HG03571 (cell line): ENCODE results near the gene NEURL3.
"Not testable (repeated sequence)": the region's sequence is repeated elsewhere in the genome, so short reads cannot be mapped to it uniquely, and the experiment has no call there.

ENCODE experiments used
- ATAC-seq: cut with Tn5 transposase; IDR thresholded peaks from one replicate; pipeline ENCODE4 v1.9.1; 2021; ENCODE audit not compliant: unreplicated experiment

The NEURL3 gene

DNA sequence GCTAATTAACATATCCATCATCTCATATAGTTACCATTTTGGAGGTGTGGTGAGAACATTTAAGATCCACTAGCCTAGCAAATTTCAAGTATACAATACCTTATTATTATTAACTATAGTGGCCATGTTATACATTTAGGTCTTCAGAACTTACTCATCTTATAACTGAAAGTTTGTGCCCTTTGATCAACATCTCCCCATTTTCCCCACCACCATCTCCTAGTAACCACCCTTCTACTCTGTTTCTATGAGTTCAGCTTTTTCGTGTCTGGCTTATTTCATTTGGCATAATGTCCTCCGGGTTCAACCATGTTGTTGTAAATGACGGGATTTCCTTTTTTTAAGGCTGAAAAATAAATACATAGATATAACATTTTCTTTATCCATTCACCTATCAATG is 15.9 kb downstream of the NEURL3 start:
- ATAC-seq = no peak

DNA sequence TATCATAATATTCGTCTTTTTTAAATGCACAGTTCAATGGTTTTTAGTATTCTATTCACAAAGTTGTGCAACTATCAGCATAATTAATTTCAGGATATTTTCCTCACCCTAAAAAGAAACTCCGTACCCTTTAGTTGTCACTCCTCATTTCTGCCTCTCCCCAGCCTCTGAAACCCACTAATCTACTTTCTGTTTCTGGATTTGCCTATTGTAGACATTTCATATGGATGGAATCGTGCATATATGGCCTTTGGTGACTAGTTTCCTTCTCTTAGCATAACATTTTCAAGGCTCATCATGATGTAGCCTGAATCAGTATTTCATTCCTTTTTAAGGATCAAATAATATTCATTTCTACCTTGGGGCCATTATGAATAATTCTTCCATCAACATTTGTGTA is 18.5 kb downstream of the NEURL3 start:
- no peak for ATAC-seq

DNA sequence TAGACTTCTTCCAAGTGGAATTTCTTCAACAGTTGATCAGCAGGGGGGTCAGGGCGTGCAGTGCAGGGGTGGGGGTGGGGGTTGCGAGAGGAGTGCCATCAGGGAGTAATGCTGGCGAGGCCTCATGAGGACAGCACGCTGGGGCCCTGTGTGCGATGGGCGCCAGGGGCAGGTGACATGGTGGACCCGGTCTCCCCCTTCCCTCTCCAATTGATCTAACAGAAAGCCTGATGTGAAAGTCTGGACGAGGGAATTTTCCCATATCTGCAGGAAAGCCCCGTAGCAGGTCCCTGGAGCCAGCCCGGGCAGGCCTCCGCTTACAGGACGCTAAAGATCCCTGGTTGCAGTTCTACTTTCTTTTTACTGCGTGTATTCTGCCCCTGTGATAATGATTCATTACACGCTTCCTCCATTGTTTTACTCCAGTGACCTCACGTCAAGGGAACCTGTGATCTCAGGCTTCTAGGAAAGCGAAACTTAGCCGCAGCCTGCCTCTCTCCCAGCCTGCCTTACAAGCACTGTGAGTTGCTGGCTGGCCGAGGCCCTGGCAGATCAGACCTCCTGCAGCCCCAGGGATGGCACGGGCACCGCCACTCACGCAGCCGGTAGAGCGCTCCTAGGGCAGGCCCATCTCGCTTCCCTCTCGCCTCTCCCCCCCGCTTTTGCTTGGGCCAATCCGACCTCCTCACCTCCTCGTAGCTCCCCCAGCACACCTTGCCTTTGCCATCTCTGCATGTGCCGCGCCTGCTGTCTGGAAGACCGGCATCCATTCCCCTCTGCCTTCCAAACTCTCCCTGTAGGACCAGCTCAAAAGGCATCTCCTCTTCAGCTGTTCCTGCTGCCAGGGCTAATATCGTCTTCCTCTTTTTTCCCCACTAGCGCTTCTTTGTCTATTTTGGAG is 19.2 kb downstream of the NEURL3 start:
- ATAC-seq = peak; percentile 76

GRCh38 chr2:96485350-96485749 is 19.8 kb downstream of the NEURL3 start:
- ATAC-seq = no peak

DNA sequence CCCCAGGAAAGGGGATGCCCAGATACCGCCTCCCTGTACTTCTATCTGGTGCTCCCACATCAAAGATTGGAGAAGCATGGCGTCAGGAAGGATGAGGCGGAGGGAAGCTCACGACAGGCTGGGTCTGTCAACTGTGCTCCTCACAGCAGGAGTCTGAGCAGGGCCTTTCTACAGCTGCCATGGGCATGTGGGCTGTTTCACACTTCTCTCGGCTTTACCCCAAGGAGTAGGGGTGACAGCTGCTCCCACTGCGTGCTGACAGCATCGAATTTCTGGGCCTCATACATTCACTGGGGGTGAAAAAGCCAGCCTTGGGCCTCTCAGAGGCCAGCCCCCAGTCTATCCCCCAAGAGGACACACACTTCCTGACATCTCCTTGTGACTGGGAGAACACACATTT is 21.1 kb downstream of the NEURL3 start:
- ATAC-seq = no peak

DNA sequence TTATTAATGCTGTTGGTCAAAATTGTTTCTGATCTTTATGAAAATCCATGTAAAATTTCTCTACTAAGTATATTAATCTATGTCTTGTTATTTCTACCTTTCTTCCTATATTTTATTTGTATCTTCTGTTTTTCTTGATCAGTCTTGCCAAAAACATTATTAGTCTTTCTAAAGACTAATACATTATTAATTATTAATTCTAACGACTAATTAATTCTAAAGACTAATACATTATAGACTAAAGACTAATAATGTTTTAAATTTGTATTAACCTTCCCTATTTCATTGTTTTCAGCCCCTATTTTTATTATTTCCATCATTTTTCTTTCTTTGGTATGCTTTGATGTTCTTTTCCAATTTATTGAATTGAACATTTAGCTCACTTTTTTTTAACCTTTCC is 27.7 kb downstream of the NEURL3 start:
- no peak for ATAC-seq

- no peak for ATAC-seq
These were observed 33.4 kb downstream of the NEURL3 start for GRCh38 chr2:96471772-96472171.

DNA sequence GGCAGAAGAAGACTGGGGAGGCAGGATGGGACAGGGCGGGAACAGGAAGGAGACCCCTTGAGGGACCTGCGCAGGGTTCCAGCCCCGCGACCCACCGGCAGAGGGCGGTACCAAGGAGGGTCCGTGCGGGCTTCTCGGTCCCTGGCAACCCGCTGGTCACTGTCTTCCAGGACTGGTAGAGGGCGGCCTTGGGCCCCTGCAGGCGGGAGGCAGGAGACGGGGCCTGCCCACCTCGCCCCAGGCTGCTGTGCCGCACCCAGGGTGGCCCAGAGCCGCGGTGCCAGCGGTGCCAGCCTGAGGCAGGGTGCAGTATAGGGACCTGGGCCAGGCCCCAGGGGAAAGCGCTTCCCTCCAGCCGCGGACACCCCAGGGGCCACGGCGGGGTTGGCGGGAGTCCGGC is 34.5 kb downstream of the NEURL3 start:
- ATAC-seq = no peak

DNA sequence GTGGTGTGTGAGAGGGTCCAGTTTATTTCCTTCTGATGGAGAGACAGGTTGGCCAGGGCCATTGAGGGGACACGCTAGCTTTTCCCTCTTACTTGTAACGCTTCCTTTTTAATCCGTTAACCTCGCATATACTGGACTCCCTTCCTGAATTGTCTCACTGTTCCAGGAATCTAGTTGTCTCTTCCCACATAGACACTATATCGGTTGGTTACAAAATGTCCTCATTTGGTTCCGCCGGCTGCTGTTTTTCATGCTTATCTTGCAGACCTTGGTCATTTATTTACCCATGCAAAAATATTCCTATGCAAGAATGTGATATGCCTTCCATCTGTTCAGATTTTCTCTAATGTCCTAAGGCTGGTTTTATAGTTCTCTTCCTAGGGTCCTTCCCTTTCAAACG is 35.0 kb downstream of the NEURL3 start:
- no peak for ATAC-seq

DNA sequence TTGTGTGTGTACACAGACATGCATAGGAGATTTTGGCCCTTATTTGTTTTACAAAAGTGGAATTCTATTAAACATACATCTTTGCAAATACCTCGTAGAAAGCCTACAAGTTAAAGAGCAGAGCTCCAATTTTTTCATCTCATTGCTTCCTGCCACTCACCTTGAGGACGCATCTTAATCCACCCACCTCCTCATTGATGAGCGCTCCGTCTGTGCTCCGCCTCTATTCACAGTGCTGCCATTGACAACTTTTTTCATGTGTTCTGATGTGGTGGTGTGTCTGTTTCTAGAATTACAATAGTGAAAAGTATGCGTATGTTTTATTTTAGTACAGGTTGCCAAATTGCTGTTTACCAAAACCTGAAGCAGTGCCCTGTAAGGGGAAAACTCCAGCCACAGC is 36.3 kb downstream of the NEURL3 start:
- no peak for ATAC-seq

DNA sequence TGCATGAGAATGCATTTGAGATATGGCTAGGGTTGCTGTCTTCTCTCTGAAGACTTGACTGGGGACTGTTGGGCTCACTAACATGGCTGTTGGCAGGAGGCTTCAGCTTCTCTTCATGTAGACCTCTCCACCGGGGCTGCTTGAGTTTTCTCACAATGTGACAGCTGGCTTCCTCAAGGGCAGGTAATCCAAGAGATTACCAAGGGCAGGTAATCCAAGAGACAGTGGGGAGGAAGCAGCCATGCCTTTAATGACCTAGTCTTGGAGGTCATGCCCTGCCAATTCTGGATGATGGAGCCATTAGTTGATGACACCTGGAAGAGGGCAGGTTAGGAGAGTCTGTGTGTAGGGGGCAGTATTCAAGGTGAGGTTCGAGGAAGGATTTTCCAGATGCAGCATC is 40.5 kb downstream of the NEURL3 start:
- ATAC-seq = no peak

DNA sequence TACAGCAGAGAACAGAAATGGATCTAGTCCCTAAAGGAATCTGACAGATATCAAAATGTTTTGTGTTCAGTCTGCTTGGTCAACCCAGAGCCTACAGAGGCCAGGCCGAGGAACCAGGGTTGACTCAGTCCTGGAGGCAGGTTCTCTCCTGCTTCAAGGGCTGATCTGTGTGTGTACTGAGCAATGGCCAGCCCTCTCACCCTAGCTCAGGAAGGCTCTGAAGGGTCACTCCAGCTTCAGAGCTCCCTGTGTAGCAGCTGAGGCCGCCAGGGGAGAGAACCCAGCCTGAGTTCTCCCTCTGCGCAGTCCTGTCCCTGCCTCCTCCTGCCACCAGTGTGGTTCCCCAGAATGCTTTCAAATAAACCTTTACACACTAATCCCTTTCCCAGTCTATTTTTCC is 41.1 kb downstream of the NEURL3 start:
- ATAC-seq = no peak

- no peak for ATAC-seq
These were observed 42.0 kb downstream of the NEURL3 start for GRCh38 chr2:96463119-96463518.

DNA sequence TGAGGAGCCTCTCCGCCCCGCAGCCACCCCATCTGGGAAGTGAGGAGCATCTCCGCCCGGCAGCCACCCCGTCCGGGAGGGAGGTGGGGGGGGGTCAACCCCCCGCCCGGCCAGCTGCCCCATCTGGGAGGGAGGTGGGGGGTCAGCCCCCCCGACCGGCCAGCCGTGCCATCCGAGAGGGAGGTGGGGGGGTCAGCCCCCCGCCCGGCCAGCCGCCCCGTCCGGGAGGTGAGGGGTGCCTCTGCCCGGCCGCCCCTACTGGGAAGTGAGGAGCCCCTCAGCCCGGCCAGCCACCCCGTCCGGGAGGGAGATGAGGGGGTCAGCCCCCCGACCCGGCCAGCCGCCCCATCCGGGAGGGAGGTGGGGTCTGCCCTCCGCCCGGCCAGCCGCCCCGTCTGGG is 43.5 kb downstream of the NEURL3 start:
- ATAC-seq = not testable (repeated sequence)

GRCh38 chr2:96452053-96452452 is 53.1 kb downstream of the NEURL3 start:
- ATAC-seq = no peak

- ATAC-seq = no peak
These were observed 55.5 kb downstream of the NEURL3 start for GRCh38 chr2:96449637-96450036.

DNA sequence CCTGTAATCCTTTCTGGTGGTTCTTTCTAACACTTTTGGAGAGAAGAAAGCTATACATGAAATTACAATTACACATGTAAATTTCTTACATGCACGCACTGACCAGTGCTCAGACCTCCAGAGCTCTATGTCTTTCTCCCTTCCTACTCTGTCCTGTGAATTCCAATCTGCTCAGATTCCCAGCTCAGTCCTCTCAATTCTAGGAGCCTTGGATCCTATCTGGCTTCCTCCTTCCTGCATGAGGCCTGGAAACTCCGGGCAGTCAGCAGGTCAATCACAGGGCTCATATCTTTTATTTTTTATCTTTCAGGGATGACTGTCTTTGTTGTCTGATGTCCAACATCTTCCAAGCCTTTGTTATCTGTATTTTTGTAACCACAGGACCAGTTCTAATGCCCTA is 56.0 kb downstream of the NEURL3 start:
- no peak for ATAC-seq

DNA sequence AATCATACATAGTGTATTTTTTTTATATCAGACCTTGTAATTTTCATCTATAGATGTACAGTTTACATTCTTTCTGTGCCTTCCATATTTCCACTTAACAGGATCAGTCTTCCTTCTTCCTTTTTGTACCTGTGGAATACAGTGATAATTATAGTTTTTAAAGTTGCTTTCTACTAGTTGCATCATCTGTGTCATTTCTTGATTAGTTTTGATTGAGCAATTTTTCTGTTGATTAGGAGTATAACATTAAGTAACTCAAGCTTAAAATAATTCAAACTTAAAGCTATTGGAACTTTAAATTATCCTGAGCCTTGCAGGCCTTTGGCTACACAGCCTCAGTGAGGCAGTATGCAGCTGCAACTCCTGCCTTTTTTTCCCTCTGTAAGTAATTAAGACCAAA is 57.4 kb downstream of the NEURL3 start:
- ATAC-seq = no peak
